Transverse colon (tissue), 4 donors: ENCODE results near the gene RBFOX1. TPM values are rescaled to one million over a fixed set of nuclear protein-coding genes. Genes with fewer than 3 reads are reported as not detected.

Experiments used
- DNase-seq: peaks from one replicate; pipeline ENCODE4 v3.0.0-alpha.2; 2019
- H3K27ac ChIP-seq, 4 donors: fragments of 200-600 bp; sonication (generic); 2 replicates each; pipeline ENCODE4 v1.5.1; 2016 to 2018; ENCODE audit warnings: inconsistent platforms in 4 of 4
- H3K27me3 ChIP-seq: fragments of 200-600 bp; sonication (generic); 2 replicates; pipeline ENCODE4 v1.5.1; 2017; ENCODE audit warnings: inconsistent platforms
- H3K36me3 ChIP-seq, 4 donors: fragments of 200-600 bp; sonication (generic); 2 replicates each; pipeline ENCODE4 v1.5.1; 2017 to 2019; ENCODE audit warnings: inconsistent platforms in 4 of 4
- H3K4me1 ChIP-seq, 4 donors: fragments of 200-600 bp; sonication (generic); 2 replicates each; pipeline ENCODE4 v1.5.1; 2017 to 2020; ENCODE audit warnings: inconsistent platforms in 4 of 4
- H3K4me3 ChIP-seq, 4 donors: fragments of 200-600 bp; sonication (generic); 1 replicate in 1 of 4; 2 replicates in 3 of 4; pipeline versions ENCODE4 v1.5.1 to v1.6.1; 2017 to 2019; ENCODE audit warnings: inconsistent platforms in 4 of 4
- H3K9me3 ChIP-seq, 2 donors: fragments of 200-600 bp; sonication (generic); 2 replicates each; pipeline ENCODE4 v1.5.1; 2017 to 2019; ENCODE audit warnings: inconsistent platforms in 2 of 2
- CTCF ChIP-seq, 5 experiments: fragments of 200-600 bp in 3 of 5; fragments of 450-650 bp in 2 of 5; sonication (generic) in 3 of 5; IDR thresholded peaks; 1 replicate in 2 of 5; 2 replicates in 3 of 5; pipeline ENCODE4 v1.5.1; 2016 to 2017; ENCODE audit warnings: antibody characterized with exemption in 5 of 5, inconsistent platforms in 3 of 5, mild to moderate bottlenecking in 2 of 5, moderate library complexity in 1 of 5
- EP300 ChIP-seq: sonication (generic); formaldehyde crosslinking; IDR thresholded peaks from one replicate; pipeline ENCODE4 v1.6.1; 2017; ENCODE audit warnings: antibody characterized with exemption, low read depth
- POLR2A ChIP-seq: fragments of 450-650 bp; IDR thresholded peaks from one replicate; pipeline ENCODE4 v1.6.1; 2016; ENCODE audit warnings: antibody characterized with exemption, mild to moderate bottlenecking, moderate library complexity
- POLR2AphosphoS5 ChIP-seq, 3 donors: sonication (generic); formaldehyde crosslinking; IDR thresholded peaks; one replicate each; pipeline ENCODE4 v1.6.1; 2016; ENCODE audit warnings: antibody characterized with exemption in 3 of 3
- WGBS, 2 donors: methylation state at CpG; one replicate each; pipeline ENCODE4 v1.1.5; 2018; ENCODE audit warnings: low coverage in 1 of 2; 5-methylcytosine and 5-hydroxymethylcytosine counted together
- in situ Hi-C, 4 donors: fragments of 200-750 bp; cut with MboI; loops; one replicate each; pipeline versions ENCODE4 v1.15.0 to v1.15.1; 2017; ENCODE audit warnings: low sequenced_read_pairs in 3 of 4, low pct_ligation_motif_present in 1 of 4, low pct_unique_long_range_greater_than_20kb in 1 of 4
- intact Hi-C: fragments of 100-400 bp; cut with DNase I; formaldehyde crosslinking; loops from one replicate; pipeline ENCODE4 v1.15.1; 2023; ENCODE audit warnings: low total_unique reads
- total RNA-seq, 4 donors: library from RNA; depleted of rRNA; stranded (reverse); fragments of >200 nt; gene quantifications; one replicate each; pipeline ENCODE4 v1.1.0, GENCODE V29; 2016

The RBFOX1 gene
- total RNA-seq, 4 donors from 2014 or later, result 2.3 to 8.2 (median 3.2) TPM

- WGBS, 2 donors, result 80% methylated on average over 5 of the region's 5 CpGs; no CpG with 5 or more reads in 1 of the 2 donors
- H3K4me1 ChIP-seq, result no peaks in the 10 kb centered on the region
- no peak overlapping the region for H3K4me3 ChIP-seq
- intact Hi-C loops (no loop called here), in situ Hi-C loops (no loop called here)
- no peak for DNase-seq
- no peaks in the 10 kb centered on the region for H3K9me3 ChIP-seq
- H3K36me3 ChIP-seq, result no peaks in the 10 kb centered on the region
- H3K27me3 ChIP-seq, result no peaks in the 10 kb centered on the region
- no peak overlapping the region for H3K27ac ChIP-seq
- TF ChIP-seq CTCF (IDR thresholded peaks at IDR 0.05) (no peak), POLR2A (no peak), POLR2AphosphoS5 (IDR thresholded peaks at IDR 0.05) (no peak), EP300 (no peak)
These were observed 305.7 kb downstream of the RBFOX1 start for GRCh38 chr16:7638306-7638705.

- in situ Hi-C loops (no loop called here), intact Hi-C loops (no loop called here)
- Histone ChIP-seq H3K4me1 (no peaks in the 10 kb centered on the region), H3K27ac (no peak overlapping the region), H3K36me3 (no peaks in the 10 kb centered on the region), H3K27me3 (no peaks in the 10 kb centered on the region), H3K4me3 (no peak overlapping the region), H3K9me3 (no peaks in the 10 kb centered on the region)
- TF ChIP-seq EP300 (no peak), POLR2A (no peak), CTCF (IDR thresholded peaks at IDR 0.05) (no peak), POLR2AphosphoS5 (IDR thresholded peaks at IDR 0.05) (no peak)
- no peak for DNase-seq
- 52 to 63% methylated on average over 3 of the region's 3 CpGs for WGBS, 2 donors
These were observed 307.7 kb downstream of the RBFOX1 start for GRCh38 chr16:7640334-7640733.

GRCh38 chr16:7644176-7644575, 311.5 kb downstream of the RBFOX1 start:
- intact Hi-C loops, result no loop called here
- Histone ChIP-seq H3K27me3 (no peaks in the 10 kb centered on the region), H3K9me3 (no peaks in the 10 kb centered on the region), H3K36me3 (no peaks in the 10 kb centered on the region), H3K4me1 (no peaks in the 10 kb centered on the region), H3K4me3 (no peak overlapping the region), H3K27ac (no peak overlapping the region)
- in situ Hi-C loops, result no loop called here
- WGBS, 2 donors, result 52 to 58% methylated on average over 5 to 6 of the region's 6 CpGs
- no peak for DNase-seq
- TF ChIP-seq POLR2AphosphoS5 (IDR thresholded peaks at IDR 0.05) (no peak), CTCF (IDR thresholded peaks at IDR 0.05) (no peak)

DNA sequence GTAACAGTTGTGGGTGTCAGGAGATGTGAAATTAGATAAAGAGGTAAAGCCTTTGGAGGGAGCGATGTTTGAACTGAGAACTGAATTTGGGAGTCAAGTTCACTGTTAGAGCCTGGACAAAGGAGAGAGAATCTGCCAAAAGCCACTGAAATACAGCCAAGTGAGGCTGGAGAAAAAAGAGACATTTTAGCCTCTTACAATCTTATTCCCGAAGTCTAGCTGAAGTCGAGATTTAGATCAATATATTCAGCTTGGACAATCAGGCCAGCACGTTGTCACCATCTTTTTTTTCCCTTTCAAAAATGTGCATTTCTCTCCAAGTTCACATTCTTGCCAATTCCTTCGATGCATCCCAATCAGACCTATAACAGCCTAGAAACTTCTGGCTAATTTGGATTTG, 312.2 kb downstream of the RBFOX1 start:
- no peaks in the 10 kb centered on the region for H3K27me3 ChIP-seq
- no peak for DNase-seq
- H3K4me3 ChIP-seq, result no peak overlapping the region
- intact Hi-C loops (no loop called here), in situ Hi-C loops (no loop called here)
- H3K27ac ChIP-seq, result no peak overlapping the region
- no peaks in the 10 kb centered on the region for H3K9me3 ChIP-seq
- no peaks in the 10 kb centered on the region for H3K36me3 ChIP-seq
- TF ChIP-seq EP300 (no peak), POLR2A (no peak), CTCF (IDR thresholded peaks at IDR 0.05) (no peak), POLR2AphosphoS5 (IDR thresholded peaks at IDR 0.05) (no peak)
- no peaks in the 10 kb centered on the region for H3K4me1 ChIP-seq
- WGBS, 2 donors, result 54 to 65% methylated on average over 4 to 5 of the region's 5 CpGs
